GM12801 (cell line): Measurements from ENCODE around the gene GNA15.

Experiments
- CTCF ChIP-seq: IDR thresholded peaks from one replicate; pipeline ENCODE4 v1.5.1; 2011; ENCODE audit warnings: control low read depth; ENCODE audit not compliant: insufficient read length; ENCODE audit errors: extremely low read depth

The GNA15 gene

GRCh38 chr19:3196933-3197205 lies 61.0 kb downstream of the GNA15 start:
- TF ChIP-seq CTCF = no peak

GRCh38 chr19:3198901-3199700 lies 63.3 kb downstream of the GNA15 start:
- no peak for TF ChIP-seq CTCF

- TF ChIP-seq CTCF = no peak
These were observed 65.4 kb downstream of the GNA15 start for GRCh38 chr19:3201072-3201700.

- no peak for TF ChIP-seq CTCF
These were observed 66.1 kb downstream of the GNA15 start for GRCh38 chr19:3201911-3202310.

GRCh38 chr19:3202346-3202745 lies 66.5 kb downstream of the GNA15 start:
- no peak for TF ChIP-seq CTCF

- TF ChIP-seq CTCF = no peak
These were observed 68.2 kb downstream of the GNA15 start for GRCh38 chr19:3203805-3204645.

- no peak for TF ChIP-seq CTCF
These were observed 68.9 kb downstream of the GNA15 start for GRCh38 chr19:3204646-3205275.
